Fibroblast of mammary gland (primary cell): ENCODE results near the gene KIAA0319L.

Experiments
- DNase-seq: peaks from one replicate; pipeline ENCODE4 v3.0.0-alpha.2; 2010; ENCODE audit warnings: low read depth
- H3K4me3 ChIP-seq: 2 replicates; pipeline ENCODE4 v1.5.1; 2011; ENCODE audit warnings: low read depth, mild to moderate bottlenecking, low read length, moderate library complexity; ENCODE audit not compliant: control insufficient read depth
- CTCF ChIP-seq: conservative IDR thresholded peaks from 2 replicates; pipeline ENCODE4 v1.5.1; 2011; ENCODE audit warnings: low read depth, low read length, inconsistent platforms; ENCODE audit not compliant: control insufficient read depth, insufficient read depth

KIAA0319L gene

GRCh38 chr1:35599411-35599810, 42.2 kb upstream of the KIAA0319L start:
- H3K4me3 ChIP-seq = no peak overlapping the region
- no peak for TF ChIP-seq CTCF
- DNase-seq = no peak

GRCh38 chr1:35598895-35599294, 41.7 kb upstream of the KIAA0319L start:
- TF ChIP-seq CTCF = no peak
- no peak for DNase-seq
- H3K4me3 ChIP-seq = no peak overlapping the region

GRCh38 chr1:35597870-35598269, 40.7 kb upstream of the KIAA0319L start:
- no peak overlapping the region for H3K4me3 ChIP-seq
- TF ChIP-seq CTCF = no peak
- no peak for DNase-seq

- TF ChIP-seq CTCF = no peak
- no peak for DNase-seq
These were observed 38.5 kb upstream of the KIAA0319L start for GRCh38 chr1:35595684-35596083.

GRCh38 chr1:35594005-35594760, 37.0 kb upstream of the KIAA0319L start:
- no peak for TF ChIP-seq CTCF
- DNase-seq = no peak
- H3K4me3 ChIP-seq = no peak overlapping the region

More at GRCh38 chr1:35595684-35596083, 38.5 kb upstream of the KIAA0319L start:
- H3K4me3 ChIP-seq = no peak overlapping the region

- no peak for DNase-seq
- TF ChIP-seq CTCF = no peak
- H3K4me3 ChIP-seq = no peak overlapping the region
These were observed 36.0 kb upstream of the KIAA0319L start for GRCh38 chr1:35592991-35593769.

GRCh38 chr1:35591211-35591610, 34.0 kb upstream of the KIAA0319L start:
- DNase-seq = no peak
- no peak for TF ChIP-seq CTCF
- H3K4me3 ChIP-seq = no peak overlapping the region
